GM18511 (cell line): Measurements from ENCODE around the gene ARHGAP25.

Experiments
- ATAC-seq: cut with Tn5 transposase; IDR thresholded peaks from one replicate; pipeline ENCODE4 v1.9.1; 2021; ENCODE audit warnings: mild to moderate bottlenecking, moderate library complexity; ENCODE audit not compliant: unreplicated experiment

Gene ARHGAP25

DNA sequence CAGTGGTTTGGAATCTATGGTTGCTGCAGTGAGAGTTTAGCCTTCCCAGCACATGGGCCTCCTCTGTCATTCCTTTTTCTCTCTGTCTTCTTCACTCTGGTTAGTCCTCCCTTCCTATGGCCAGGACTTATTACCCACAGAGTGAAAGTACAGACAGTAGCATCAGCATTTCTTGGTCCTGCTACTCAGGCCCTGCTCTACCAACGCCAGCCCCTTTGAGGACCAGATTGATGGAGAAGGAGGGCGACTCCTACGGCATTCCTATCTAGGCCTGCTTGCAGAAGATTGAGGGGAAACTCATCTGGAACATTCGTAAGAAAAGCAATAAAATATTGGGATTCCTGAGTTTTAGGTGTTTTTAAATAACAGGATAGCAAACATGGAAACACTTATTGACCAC lies 93.1 kb downstream of the ARHGAP25 start:
- ATAC-seq = no peak

DNA sequence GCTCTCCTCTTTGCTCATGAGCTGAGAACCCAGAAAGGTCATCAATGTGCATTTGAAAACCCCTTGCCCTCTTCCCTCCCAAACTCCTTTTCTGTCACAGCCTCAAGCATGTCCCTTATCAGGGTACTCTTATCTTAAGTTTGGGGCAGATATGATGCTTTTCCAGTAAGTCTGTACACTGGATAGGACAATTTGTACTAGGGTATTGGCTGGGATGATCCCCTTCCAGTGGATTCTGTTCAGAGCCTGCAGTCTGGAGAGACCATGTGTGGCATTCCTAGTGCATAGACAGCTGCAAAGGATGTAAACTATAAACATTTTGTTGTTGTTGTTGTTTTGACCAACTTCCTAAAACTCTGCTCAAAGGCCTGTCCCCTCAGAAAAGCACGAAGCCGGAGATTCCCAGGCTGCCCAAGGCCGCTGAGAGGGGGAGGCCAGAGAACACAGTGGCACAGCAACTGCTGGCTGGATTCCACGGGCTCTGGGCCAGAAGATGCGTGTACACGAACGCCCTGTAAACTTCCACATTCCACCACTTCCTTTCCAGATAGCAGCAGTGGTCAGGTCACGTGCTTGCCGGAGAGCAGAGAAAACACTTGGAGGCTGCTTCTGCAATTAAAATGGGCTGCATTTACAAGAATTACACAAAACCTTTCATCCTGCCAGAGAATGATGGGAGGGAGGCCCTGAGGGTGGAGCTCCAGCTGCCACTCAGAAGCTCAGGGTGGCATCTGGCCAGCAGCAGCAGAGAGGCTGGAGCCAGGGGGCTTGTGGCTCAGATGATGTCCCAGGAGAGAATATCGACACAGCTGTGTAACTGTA lies 94.5 kb downstream of the ARHGAP25 start:
- ATAC-seq = no peak

DNA sequence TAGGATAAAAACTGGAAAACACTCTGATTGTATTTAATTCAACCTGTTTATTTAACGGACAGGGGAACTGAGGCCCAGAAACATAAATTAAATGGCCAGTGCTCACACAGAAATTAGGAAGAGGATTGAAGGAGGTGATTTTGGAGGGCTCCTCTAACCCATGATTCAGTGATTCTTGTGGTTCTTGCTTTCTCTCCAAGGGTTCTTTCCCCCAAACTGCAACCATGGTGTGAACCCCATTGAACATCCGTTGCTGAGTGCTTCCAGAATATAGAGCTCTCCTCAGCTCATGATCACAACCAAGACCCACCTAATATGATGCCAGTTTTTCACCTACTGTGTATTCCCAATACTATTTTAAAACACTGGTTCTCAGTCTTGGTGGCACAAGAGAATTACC lies 95.1 kb downstream of the ARHGAP25 start:
- no peak for ATAC-seq

- no peak for ATAC-seq
These were observed 97.1 kb downstream of the ARHGAP25 start for GRCh38 chr2:68831686-68832232.

DNA sequence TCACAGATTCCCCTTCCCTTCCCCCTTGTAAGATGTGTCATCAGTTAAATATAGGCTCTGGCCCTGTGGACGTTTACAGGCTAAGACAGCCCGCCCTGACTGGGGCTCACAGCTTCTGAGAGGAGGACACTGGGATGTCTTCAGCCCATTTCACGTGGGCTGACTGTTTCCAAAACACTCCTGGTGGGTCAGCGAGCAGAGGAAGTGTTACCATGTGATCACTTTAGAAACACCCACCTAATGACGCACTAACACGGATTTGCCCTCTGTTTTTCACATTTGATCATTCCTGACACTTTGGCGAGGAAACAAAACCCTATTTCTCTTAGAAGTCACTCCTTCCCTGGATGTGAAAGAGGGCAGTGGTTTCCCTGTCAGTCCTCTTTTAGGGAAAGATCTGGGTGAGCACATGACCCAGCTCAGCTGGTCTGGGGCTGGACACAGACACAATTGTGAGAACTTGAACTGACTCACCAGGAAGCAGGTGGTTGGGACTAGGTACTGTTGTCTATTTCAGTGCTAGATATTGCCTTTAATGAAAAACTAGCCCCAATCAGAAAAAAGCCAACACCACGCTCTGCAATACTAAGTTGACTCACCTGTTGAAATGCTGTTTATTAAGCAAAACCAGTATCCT lies 97.7 kb downstream of the ARHGAP25 start:
- peak; percentile 71 for ATAC-seq

GRCh38 chr2:68833162-68833561 lies 98.6 kb downstream of the ARHGAP25 start:
- no peak for ATAC-seq

- no peak for ATAC-seq
These were observed 100.2 kb downstream of the ARHGAP25 start for GRCh38 chr2:68834737-68835376.

DNA sequence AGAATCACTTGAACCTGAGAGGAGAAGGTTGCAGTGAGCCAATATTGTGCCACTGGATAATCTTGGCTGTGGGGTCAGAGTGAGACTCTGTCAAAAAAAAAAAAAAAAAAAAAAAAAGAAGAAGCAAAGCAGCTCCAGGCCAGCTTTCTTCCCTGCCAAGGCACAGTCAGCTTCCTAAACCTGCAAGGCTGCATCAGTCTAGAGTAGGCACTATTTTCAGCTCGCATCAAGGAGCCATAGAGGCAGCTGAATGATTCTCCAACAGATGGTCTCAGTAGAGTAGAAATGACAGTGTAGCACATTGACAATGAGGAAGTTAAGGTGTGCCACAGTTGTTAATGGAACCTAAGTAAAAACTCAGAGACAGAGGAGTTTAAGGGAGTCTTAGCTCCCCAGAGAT lies 101.0 kb downstream of the ARHGAP25 start:
- no peak for ATAC-seq

DNA sequence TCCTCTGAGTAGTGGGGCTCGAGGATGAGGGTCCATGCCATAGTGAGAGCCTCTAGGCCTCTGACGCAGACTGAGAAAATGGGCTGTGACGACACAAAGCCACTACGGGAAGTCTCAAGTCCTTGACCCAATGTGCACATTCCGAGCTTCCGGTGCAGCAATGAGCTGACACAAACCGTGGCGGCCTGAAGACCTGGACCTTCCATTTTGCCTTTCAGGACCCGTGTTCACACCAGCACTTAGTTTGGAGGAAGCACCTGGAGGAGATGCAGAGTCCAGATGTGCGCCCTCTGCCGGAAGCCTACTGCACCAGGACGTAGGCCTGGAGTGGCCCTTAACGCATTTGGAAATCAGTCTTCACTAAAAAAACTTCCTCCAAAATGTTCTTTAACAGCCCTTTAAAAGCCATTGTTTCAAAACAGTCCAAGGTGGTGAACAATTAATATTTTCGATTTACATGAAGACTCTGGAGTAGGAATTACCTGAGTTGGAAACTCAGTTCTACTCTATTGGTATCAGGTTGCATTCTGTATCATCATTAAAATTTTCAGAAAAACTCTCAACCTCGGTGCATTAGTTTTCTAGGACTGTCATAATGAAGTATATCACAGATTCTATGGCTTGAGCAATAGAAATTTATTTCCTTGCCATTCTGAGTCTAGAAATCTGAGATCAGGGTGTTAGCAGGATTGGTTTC lies 102.7 kb downstream of the ARHGAP25 start:
- peak; percentile 54 for ATAC-seq

- ATAC-seq = peak; percentile 68
These were observed 103.3 kb downstream of the ARHGAP25 start for GRCh38 chr2:68837861-68838341.

DNA sequence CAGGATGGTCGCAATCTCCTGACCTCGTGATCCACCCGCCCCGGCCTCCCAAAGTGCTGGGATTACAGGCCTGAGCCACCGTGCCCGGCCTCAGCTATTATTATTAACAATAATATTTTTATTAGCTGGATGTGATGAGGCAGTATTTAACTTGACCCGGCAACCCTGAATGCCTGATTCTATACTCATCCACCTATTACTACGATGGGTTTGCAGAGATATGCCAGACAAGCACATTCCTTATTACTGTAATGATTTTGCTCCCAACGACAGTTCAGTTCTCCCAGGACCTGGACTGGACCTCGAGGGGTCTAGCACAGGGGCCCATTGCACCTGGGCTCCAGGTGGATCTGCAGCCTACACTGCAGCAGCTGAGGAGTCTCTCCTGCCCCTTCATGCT lies 104.0 kb downstream of the ARHGAP25 start:
- ATAC-seq = no peak

DNA sequence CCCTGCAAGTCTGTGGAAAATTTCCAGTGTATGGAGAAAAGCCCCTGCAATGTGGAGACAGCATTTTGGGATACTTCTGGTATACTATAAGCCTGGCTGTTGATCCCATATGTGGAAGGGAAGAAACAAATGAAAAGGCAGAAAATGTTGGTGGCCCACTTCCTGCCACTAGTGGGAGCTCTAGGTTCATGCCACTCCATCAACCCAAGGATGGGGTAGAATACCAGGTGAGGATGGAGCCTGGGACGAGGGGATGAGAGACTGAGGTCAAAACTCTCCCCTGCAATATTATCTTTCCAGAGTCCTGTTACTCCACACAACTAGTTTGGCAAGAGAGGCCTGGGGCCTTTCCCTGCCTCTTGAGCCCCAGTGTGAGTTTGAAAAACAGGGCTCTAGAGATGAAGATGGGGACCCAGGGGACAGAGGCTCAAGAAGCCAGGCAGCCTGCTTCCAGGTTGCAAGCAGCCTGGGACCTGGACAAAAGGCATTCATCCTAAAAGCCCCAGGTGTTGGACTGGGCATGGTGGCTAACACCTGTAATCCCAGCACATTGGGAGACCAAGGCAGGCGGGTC lies 104.7 kb downstream of the ARHGAP25 start:
- no peak for ATAC-seq

DNA sequence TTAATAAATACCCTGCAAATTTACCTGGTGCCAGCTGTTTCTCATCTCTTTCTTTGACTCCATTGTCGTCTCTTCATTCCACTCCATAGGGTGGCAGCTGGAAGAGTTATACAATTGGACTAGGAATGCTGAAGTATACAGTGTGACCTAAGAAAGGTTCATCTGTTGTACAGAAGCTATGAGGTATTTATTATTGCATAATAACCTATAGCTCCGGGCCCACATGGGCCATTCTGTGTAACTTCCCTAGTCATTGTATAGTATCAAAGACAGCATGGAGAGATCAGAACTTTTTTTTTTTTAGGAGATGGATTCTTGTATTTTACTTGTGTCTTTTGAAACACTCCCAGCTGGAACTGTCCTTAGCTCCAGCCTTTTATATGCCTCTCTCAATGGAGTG lies 110.4 kb downstream of the ARHGAP25 start:
- ATAC-seq = no peak

DNA sequence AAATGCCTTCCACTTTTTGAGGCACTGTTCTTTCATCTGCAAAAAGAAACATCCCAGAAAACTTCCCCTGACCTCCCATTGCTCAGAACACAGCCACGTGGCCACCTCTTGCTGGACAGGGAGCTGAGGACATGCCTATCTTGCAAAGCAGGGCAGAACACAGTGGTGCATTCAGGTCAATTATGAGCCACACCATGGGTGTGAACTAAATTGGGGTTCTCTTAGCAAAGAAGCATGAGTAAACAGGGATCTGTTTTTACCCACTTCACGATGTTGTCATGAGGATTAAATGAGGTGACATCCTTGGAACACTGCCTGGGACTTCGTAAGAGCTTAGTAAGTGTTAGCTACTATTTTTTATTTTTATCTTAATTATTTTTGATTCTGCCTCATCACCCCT lies 111.5 kb downstream of the ARHGAP25 start:
- no peak for ATAC-seq

DNA sequence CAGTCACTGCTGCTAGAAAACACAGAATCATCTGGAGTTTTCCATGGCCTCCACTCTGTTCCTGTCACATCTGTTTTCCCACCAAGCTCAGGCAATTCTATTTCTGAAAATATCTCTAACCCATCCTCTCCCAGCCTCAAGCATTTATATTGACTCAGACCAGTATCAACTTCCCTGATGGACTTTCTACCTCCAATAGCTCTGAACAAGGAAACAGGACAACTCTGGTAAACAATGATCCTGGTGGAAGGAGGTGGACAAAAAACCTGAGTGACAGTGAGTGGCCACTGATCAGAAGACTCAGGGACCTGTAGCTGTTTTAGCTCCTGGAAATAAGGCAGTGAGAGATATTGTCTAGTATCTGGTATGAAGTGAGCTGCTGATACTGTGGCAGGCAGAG lies 113.1 kb downstream of the ARHGAP25 start:
- no peak for ATAC-seq

- ATAC-seq = no peak
These were observed 115.0 kb downstream of the ARHGAP25 start for GRCh38 chr2:68849579-68850030.

DNA sequence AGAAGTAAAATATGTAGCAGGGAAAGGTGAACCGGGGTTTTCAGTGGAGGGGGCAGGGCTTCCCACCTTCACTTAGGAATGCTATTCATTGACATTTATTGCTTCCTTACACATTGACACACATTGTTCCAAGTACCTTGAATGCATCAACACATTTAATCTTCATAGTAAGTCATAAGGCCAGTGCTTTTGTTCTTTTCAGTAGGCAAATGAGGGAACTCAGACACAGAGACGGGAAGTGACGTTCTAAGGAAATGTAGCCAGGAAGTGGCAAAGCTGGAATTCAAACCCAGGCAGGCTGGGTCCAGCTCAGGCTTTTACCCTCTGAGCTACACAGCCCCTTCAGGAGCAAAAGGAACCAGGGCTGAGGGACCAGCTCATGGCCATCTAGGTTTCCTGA lies 115.9 kb downstream of the ARHGAP25 start:
- ATAC-seq = no peak

DNA sequence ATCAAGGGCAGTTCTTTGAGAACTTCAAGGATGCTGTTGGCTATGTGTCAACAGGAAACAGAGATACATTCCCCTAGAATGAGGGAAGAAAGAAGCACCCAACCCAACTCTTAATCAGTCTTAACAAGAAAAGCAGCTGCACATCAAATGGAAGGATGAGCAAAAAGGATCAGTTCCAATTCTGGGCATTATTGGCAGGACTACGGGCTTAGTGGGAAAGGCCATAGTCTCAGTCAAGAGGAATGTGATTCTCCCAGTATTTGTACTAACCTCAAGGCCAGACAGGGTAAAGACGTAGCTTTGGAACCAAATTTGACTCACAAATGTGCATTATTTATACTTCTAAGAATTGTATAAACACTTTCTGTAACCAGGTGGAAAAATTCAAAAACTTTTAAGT lies 118.4 kb downstream of the ARHGAP25 start:
- ATAC-seq = no peak

DNA sequence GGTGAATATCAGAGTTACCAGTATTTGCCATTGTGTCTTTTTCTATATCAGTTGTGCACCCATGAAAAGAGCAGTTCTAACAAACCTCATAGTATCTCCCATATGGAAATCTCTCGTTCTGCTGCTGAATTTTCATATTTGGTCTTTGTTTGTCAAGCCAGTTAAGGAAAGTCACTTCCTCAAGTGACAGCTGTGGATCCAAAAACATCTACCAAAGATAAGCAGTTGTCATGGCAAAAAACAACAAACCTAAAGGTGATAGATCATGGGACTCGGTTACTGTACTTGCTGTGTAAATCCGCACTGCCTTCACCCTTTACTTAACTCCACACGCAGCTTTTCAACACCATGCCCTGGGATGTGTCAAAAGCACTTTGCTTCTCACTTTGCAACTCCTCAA lies 119.3 kb downstream of the ARHGAP25 start:
- no peak for ATAC-seq

DNA sequence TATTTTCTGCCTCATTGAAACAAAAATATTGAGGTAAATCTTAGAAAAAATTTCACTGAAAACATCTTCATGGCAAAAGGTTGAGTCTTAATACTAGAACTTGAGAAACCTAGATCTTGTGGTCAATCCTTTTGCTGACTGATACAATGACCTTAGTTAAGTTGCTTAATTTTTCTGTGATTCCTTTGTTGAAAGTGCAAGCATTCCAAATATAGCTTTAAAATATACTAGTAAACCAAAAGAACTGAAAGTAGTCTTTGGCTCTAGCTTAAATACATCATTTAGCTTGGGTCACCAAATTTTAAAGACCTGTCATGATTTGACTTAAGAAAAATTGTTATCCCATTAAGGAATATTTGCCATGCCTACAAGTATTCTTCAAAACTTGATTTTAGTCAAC lies 119.9 kb downstream of the ARHGAP25 start:
- no peak for ATAC-seq

- ATAC-seq = no peak
These were observed 120.9 kb downstream of the ARHGAP25 start for GRCh38 chr2:68855550-68855949.
